GM15510 (cell line): ENCODE results near the gene RIT2.

Experiments used
- POLR2A ChIP-seq: IDR thresholded peaks from 3 replicates; pipeline ENCODE4 v1.6.1; 2011; ENCODE audit warnings: borderline replicate concordance; ENCODE audit not compliant: insufficient read length; ENCODE audit errors: extremely low read depth

The RIT2 gene

DNA sequence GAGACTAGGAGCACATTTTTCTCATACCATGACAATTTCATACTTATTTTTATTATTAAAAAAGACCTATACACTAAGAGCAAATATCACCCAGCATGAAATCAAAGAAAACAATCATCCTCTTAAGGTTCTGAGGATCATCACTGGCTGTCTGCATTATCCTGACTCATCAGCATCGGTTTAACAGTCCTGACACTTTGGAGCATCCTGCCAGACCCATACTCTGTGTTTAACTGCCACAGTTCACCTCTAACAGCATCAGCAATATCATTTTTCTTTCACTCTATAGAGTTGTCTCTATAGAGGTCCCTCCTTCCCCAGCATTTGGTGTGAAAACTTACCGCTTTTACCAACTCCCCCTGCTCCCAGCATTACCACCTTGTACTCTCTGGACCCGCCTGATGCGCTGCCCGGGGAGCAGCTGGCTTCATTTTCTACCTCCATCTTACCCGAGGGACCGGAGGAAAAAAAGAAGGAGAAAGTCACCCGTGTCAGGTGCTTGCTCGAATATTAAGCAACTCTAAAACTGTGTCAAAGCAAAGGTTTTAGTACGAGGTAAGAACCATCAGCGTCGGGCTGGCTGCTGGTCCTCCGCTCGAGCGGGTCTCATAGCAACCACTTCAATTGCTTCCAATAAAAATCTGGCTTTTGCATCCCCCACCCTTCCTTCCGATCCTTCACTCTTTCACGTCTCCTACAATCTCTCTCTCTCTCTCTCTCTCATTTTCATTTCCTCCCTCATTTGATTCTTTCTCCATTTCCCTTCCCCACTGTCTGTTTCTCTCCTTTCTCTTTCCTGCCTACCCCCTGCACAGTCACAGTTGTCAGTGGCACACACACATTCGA is at the start of gene RIT2:
TSS of gene RIT2 (minus strand) at position 610 of the 846 bp plus-strand sequence.
- TF ChIP-seq POLR2A: no peak

DNA sequence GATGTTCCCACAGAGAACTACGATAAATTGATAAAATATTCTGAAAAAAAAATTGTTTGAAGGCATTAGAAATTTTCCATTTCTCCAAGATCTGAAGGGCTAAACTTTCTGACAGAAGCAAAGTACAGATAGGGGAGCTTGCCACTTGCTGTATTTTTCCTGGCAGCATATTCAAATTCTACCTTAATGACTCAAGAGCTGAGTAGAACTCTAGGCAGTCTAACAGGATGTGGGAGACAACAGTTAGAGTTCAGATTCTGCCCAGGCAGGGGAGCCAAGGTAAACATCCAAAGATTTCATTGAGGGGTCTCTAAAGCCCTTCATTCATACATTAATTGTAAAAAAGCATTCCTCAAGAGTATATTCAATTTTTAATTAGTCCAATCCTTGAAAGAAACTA is 46.0 kb upstream of the RIT2 start:
- no peak for TF ChIP-seq POLR2A

DNA sequence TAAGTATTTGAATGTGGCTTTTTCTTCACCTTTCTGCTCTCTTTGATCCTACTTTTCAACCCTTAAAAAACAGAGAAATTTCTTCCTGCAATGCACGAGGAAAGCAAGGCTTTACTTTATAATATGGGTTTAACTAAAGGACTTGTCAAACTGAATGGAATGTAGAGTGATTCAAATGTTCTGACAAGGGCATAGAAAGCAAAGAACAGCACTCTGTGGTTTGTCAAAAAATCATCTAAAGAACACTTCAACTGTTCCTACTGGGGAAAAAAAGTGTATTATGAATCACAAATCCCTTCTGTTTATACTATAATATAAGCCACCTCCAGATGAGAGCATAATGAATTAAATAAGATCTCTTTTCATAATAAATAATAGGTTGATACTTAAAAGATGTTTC is 45.0 kb upstream of the RIT2 start:
- TF ChIP-seq POLR2A: no peak

DNA sequence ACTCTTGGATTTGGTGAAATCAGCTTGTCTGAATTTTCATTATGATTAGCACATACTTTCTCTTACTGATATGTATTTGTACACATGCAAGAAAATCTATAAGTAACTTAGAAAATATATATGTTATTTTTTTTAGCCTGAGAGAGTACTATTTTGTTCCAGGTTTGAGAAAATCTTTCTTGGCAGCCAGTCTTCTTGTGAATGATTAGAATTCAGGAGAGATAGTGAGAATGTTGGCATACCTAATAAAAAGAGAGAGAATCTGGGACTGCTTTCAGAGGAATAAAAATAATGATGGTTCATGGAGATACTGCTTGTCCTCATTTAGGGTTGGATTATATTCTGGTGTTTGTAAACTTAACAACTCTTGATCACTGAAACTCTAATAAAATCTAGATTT is 44.4 kb upstream of the RIT2 start:
- TF ChIP-seq POLR2A: no peak

DNA sequence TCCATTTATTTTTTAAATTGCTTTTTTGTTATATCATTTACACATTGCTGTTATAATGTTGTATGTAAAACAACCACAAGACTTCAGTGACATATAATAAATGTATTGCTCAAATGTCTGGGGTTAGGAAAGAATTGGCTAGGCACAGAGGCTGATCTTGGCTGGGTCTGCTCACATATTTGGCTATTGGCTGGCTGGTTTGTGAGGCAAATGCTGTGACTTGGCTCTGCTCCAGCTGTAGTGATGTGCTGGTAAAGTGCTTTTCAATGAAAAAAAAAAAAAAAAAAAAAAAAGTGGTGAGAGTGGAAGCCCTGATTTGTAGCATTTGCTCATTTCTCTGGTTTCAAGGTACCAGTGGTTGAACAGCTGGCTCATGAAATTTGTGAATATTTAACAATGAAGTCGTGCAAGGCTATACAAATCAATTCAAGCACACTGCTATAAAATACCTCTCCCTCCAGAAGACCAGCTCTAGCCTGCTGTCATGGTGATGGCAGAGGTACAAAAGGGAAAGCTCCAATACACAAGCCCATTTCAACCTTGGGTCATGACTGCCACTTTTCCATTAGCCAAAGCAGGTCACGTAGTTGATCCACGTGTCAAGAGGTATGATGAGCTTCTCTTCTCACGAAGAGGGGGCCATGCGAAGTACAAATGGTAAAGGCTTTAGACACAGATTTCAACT is 43.7 kb upstream of the RIT2 start:
- no peak for TF ChIP-seq POLR2A

DNA sequence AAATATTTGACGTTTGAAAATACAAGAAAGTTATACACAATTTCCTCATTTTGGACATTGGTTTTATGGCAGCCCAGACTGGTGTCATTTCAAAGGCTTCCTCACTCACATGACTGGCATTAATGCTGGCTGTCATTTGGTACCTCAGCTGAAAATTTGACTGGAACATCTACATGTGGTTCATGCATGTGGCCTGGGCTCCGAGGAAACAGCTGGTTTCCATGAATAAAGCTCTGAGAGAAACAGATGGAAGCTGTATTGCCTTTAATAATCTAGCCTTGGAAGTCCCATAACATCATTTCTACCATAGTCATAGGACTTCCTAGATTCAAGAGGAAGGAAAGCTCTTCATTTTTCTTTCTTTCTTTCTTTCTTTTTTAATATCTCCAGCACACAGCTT is 42.9 kb upstream of the RIT2 start:
- TF ChIP-seq POLR2A: no peak

DNA sequence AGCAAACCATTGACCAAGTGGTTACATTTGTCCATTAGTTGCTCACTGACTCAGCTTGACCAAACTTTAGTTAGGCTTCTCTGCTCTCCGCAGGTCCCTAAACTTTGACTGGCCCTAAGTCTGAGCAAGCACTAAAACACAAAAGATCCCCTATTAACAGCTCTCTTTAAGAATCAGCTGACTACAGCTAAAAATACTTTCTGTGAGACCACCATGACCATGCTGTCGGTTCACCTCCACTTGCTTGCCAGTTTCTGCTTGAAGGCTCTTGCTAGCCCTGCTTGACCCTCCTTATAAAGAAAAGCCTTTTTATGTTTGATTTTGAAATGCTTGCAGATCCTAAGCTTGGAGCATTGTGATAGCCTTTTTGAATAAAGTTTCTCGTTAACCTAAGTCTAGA is 40.4 kb upstream of the RIT2 start:
- TF ChIP-seq POLR2A: no peak

DNA sequence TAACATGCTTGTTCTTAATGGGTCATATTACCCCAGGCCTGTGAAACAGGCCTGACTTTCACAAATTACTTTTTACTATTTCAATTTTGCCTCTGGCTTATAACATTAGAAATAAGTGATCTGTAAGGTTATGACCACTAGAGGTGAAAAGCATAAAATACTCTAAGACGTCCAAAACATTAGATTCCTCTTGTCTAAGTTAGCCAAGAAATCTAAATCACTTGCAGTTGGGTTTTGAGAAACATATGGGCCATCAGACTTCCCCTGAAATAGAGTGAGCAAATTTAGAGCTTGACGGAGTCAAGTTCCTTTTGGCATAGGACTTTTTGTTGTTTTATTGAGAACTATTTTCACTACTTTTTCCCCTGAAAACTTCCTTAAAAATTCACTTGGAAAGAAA is 32.7 kb upstream of the RIT2 start:
- no peak for TF ChIP-seq POLR2A

DNA sequence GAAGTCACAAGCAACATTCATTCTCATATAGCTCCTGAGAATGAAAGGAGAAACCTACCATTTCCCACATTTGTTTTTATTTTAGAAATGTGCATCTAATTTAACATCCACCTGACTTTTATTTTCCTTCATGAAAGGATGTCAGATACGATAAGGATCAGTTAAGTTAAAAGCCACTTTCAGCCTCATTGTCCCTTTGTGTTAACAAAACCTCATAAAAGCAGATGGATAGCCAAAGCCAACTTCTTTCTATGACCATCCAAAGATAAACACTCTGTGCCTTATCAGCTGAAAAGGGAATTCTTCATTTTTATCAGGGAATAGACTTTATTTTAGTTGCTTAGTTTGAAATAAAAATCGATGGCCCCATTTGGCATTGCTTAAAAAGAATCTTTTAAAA is 25.7 kb upstream of the RIT2 start:
- TF ChIP-seq POLR2A: no peak

DNA sequence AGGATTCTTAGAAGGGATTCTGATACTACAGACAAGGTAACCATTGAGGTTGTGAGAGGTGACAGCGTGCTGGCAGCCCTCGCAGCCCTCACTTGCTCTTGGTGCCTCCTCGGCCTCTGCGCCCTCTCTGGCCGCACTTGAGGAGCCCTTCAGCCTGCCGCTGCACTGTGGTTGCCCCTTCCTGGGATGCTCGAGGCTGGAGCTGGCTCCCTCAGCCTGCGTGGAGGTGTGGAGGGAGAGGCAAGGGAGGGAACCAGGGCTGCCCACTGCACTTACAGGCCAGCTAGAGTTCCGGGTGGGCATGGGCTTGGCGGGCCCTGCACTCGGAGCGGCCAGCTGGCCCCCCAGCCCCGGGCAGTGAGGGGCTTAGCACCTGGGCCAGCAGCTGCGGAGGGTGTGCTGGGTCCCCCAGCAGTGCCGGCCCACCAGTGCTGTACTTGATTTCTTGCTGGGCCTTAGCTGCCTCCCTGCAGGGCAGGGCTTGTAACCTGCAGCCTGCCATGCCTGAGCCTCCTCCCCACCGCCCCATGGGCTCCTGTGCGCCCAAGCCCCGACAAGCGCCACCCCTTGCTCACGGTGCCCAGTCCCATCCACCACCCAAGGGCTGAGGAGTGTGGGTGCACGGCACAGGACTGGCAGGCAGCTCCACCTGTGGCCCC is 23.9 kb upstream of the RIT2 start:
- no peak for TF ChIP-seq POLR2A

DNA sequence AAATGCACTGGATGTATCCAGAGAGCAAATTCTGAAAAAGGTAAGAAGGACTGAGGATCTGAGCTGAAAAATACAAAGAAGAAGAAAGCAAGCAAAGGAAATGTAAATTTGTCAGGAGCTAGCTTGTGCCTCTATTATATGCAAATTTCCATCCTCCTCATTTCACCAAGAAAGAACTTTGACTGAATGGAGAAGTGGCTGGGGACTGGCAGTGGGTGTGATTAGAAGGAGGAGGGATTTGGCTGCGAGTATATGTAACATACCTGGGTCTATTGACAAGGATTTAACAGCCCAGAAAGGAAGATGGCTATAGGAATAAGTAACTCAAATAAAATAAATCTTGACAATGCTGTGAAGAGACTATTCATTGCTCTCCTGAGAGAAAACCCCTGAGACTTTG is 19.4 kb upstream of the RIT2 start:
- TF ChIP-seq POLR2A: no peak

DNA sequence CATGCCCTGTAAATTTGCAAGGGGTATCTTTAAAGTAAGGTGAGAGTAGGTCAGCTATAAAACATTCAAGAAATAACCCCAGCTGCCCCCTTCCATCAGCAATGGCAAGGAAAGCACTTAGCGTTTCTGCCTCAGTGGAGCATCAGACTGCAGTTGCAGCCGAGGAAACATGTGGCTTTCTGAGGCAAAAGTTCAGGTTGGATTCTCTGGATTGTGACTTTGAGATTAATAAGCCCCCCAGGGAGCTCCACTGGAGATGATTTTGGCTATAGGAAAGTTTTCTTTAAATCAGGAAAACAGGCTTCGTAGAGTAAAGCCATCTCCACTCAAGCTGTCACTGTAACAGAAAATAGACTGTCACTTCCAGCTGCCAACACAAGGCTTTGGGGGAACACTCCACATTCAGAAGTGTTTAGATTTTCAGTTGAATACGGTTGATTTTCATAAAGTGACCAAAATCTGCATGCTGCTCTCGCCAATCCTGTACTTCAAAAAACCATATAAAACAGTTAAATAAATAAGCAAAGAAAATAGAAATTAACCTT is 15.3 kb upstream of the RIT2 start:
- TF ChIP-seq POLR2A: no peak

DNA sequence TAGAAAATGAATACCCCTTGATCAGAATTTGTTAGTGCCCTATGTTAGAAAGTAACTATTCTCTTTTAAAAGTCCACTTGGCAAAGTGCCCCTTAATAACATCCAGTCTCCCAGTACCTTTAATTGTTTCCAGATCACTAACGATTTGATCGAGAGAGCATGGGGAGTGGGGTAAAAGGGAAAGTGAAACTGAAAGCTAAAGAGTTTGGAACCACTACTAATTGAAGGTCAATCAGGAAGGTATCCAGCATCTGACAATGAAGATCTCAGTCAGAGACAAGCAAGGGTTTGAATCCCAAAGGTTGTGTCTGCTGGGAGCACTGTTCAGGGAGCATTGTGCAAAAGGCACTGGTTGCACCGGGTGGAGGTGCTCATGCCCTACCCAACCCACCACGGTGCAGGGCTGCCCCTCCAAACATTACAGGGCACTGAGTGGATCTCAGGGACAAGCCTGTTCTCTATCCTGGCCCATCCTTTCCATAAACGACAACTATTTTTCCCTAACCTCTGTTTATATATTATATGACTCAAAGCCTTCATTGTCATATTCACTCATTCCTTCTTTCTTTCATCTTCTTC is 14.6 kb upstream of the RIT2 start:
- no peak for TF ChIP-seq POLR2A

DNA sequence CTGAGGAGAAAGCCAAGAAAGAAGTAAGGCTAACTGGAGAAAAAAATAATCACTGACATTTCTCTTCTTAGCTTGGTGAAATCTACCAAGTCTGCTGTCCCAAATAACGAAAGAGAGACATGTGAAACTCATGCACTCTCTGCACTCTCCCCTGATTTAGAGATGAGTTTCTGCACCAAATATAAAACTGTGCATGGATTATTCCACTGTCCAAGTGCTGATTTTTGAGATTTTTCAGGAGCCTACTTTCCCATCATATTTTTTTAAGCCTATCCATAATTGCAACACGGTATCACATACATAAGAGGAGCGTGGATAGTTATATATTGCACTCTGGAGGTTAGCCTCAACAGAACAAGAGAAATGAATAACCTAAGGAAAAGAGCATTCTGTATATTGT is 10.0 kb upstream of the RIT2 start:
- TF ChIP-seq POLR2A: no peak

DNA sequence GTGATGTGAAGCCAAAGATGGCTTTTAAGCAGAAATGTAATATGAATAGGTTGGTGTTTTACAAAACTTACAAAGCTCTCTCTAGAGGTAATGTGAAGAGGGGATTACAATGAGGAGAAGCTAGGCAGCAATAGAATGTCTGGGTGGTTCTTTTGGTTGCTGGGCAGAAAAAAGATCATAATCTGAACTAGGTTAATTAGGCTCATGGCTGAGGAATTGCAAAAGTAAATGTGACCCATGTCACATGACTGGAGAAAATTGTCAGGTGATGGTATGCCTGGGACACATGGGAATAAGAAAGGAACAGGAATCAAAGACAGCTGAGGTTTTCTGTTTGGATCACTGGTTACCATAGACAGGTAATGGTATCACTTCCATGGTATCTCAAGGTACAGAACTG is 7.5 kb upstream of the RIT2 start:
- no peak for TF ChIP-seq POLR2A
